Parathyroid adenoma (tissue), 2 donors: ENCODE measurements around the gene GRIK4.
"Not testable (repeated sequence)": the region's sequence is repeated elsewhere in the genome, so short reads cannot be mapped to it uniquely, and the experiment has no call there.

Source experiments
- H2AFZ ChIP-seq: fragments of 300-600 bp; sonication (generic); one replicate; pipeline ENCODE4 v1.7.0; 2017; ENCODE audit warnings: antibody characterized with exemption, mild to moderate bottlenecking
- H3K27ac ChIP-seq: fragments of 300-600 bp; sonication (generic); one replicate; pipeline ENCODE4 v1.7.0; 2017
- H3K27me3 ChIP-seq: fragments of 300-600 bp; sonication (generic); one replicate; pipeline ENCODE4 v1.7.0; 2017; ENCODE audit warnings: low read length; ENCODE audit not compliant: control insufficient read depth, insufficient read depth
- H3K36me3 ChIP-seq: fragments of 300-600 bp; sonication (generic); one replicate; pipeline ENCODE4 v1.7.0; 2017; ENCODE audit warnings: low read length; ENCODE audit not compliant: control insufficient read depth, insufficient read depth
- H3K4me1 ChIP-seq: fragments of 300-600 bp; sonication (generic); one replicate; pipeline ENCODE4 v1.7.0; 2017; ENCODE audit warnings: control low read depth
- H3K4me2 ChIP-seq: fragments of 300-600 bp; sonication (generic); one replicate; pipeline ENCODE4 v1.7.0; 2017; ENCODE audit warnings: low read length
- H3K4me3 ChIP-seq: fragments of 300-600 bp; sonication (generic); one replicate; pipeline ENCODE4 v1.7.0; 2017; ENCODE audit warnings: low read depth, low read length
- H3K79me2 ChIP-seq: fragments of 300-600 bp; sonication (generic); one replicate; pipeline ENCODE4 v1.7.0; 2017; ENCODE audit warnings: control low read depth
- H3K9ac ChIP-seq: fragments of 300-600 bp; sonication (generic); one replicate; pipeline ENCODE4 v1.7.0; 2017; ENCODE audit warnings: mild to moderate bottlenecking
- H3K9me3 ChIP-seq: fragments of 300-600 bp; sonication (generic); one replicate; pipeline ENCODE4 v1.7.0; 2017; ENCODE audit warnings: low read length; ENCODE audit not compliant: control insufficient read depth
- CTCF ChIP-seq: fragments of 300-600 bp; sonication (generic); IDR thresholded peaks from one replicate; pipeline ENCODE4 v1.7.0; 2017; ENCODE audit warnings: antibody characterized with exemption, mild to moderate bottlenecking
- donor health status: primary hyperparathyroidism.

Gene GRIK4

GRCh38 chr11:121004206-121004840 is 492.8 kb downstream of the GRIK4 start:
- Histone ChIP-seq H3K27me3 (no peaks in the 10 kb centered on the region), H3K9me3 (no peaks in the 10 kb centered on the region), H3K36me3 (no peaks in the 10 kb centered on the region), H3K27ac (no peak overlapping the region), H3K4me1 (no peaks in the 10 kb centered on the region), H3K79me2 (no peaks in the 10 kb centered on the region), H3K4me2 (no peak overlapping the region), H2AFZ (no peak overlapping the region), H3K9ac (no peak overlapping the region), H3K4me3 (no peak overlapping the region)
- TF ChIP-seq CTCF: no peak

GRCh38 chr11:121006922-121007321 is 495.4 kb downstream of the GRIK4 start:
- no peaks in the 10 kb centered on the region for H3K9me3 ChIP-seq
- H3K36me3 ChIP-seq: no peaks in the 10 kb centered on the region
- no peaks in the 10 kb centered on the region for H3K4me1 ChIP-seq
- no peak overlapping the region for H3K9ac ChIP-seq
- no peak overlapping the region for H3K4me2 ChIP-seq
- no peak overlapping the region for H3K27ac ChIP-seq
- TF ChIP-seq CTCF: no peak
- no peak overlapping the region for H3K4me3 ChIP-seq
- no peak overlapping the region for H2AFZ ChIP-seq
- H3K79me2 ChIP-seq: no peaks in the 10 kb centered on the region
- no peaks in the 10 kb centered on the region for H3K27me3 ChIP-seq

GRCh38 chr11:121008551-121008950 is 497.0 kb downstream of the GRIK4 start:
- Histone ChIP-seq H3K9ac (no peak overlapping the region), H3K27ac (no peak overlapping the region), H3K36me3 (no peaks in the 10 kb centered on the region), H3K4me3 (no peak overlapping the region), H3K4me1 (no peaks in the 10 kb centered on the region), H3K27me3 (no peaks in the 10 kb centered on the region), H3K79me2 (no peaks in the 10 kb centered on the region), H3K4me2 (no peak overlapping the region), H2AFZ (no peak overlapping the region), H3K9me3 (no peaks in the 10 kb centered on the region)
- no peak for TF ChIP-seq CTCF

- H3K4me1 ChIP-seq: no peaks in the 10 kb centered on the region
- no peaks in the 10 kb centered on the region for H3K79me2 ChIP-seq
- H2AFZ ChIP-seq: no peak overlapping the region
- TF ChIP-seq CTCF: no peak
- H3K36me3 ChIP-seq: no peaks in the 10 kb centered on the region
- no peaks in the 10 kb centered on the region for H3K27me3 ChIP-seq
- no peak overlapping the region for H3K4me3 ChIP-seq
- H3K27ac ChIP-seq: no peak overlapping the region
- no peaks in the 10 kb centered on the region for H3K9me3 ChIP-seq
- no peak overlapping the region for H3K9ac ChIP-seq
- no peak overlapping the region for H3K4me2 ChIP-seq
Measured at GRCh38 chr11:121012091-121012490, 500.5 kb downstream of the GRIK4 start.

- H3K4me3 ChIP-seq: no peak overlapping the region
- peaks cover under 1% of the 10 kb centered on the region for H3K79me2 ChIP-seq
- no peak overlapping the region for H2AFZ ChIP-seq
- no peak overlapping the region for H3K27ac ChIP-seq
- H3K27me3 ChIP-seq: no peaks in the 10 kb centered on the region
- H3K9me3 ChIP-seq: no peaks in the 10 kb centered on the region
- no peak overlapping the region for H3K4me2 ChIP-seq
- no peaks in the 10 kb centered on the region for H3K36me3 ChIP-seq
- H3K9ac ChIP-seq: no peak overlapping the region
- H3K4me1 ChIP-seq: no peaks in the 10 kb centered on the region
- no peak for TF ChIP-seq CTCF
Measured at GRCh38 chr11:121018746-121019145, 507.2 kb downstream of the GRIK4 start.

GRCh38 chr11:121021718-121022117 is 510.2 kb downstream of the GRIK4 start:
- H3K4me1 ChIP-seq, H3K9me3 ChIP-seq, H3K4me3 ChIP-seq, H3K27ac ChIP-seq, H3K27me3 ChIP-seq, H2AFZ ChIP-seq, H3K4me2 ChIP-seq, H3K79me2 ChIP-seq, H3K36me3 ChIP-seq, H3K9ac ChIP-seq: not testable (repeated sequence)
